HCT116 (cell line): ENCODE data around the gene AKAP3.

Experiments
- CTCF ChIP-seq, 3 experiments: fragments of 200-600 bp in 1 of 3; sonication (generic) in 1 of 3; IDR thresholded peaks in 2 of 3; conservative IDR thresholded peaks in 1 of 3; 2 replicates each; pipeline ENCODE4 v1.5.1; 2012 to 2017; ENCODE audit warnings: low read depth in 2 of 3, low read length in 2 of 3, antibody characterized with exemption in 1 of 3, borderline replicate concordance in 1 of 3, control low read depth in 1 of 3, mild to moderate bottlenecking in 1 of 3, mixed read lengths in 1 of 3, mixed run types in 1 of 3, moderate library complexity in 1 of 3; ENCODE audit not compliant: insufficient read depth in 1 of 3
- EGR1 ChIP-seq: IDR thresholded peaks from 2 replicates; pipeline ENCODE4 v1.6.1; 2012; ENCODE audit warnings: low read depth
- EZH2phosphoT487 ChIP-seq: fragments of 200-600 bp; IDR thresholded peaks from 2 replicates; pipeline ENCODE4 v1.6.1; 2018; ENCODE audit warnings: antibody characterized with exemption, borderline replicate concordance
- POLR2A ChIP-seq: IDR thresholded peaks from 2 replicates; pipeline ENCODE4 v1.7.0; 2011; ENCODE audit warnings: borderline replicate concordance; ENCODE audit not compliant: insufficient read depth, insufficient read length; ENCODE audit errors: extremely low read depth
- POLR2AphosphoS5 ChIP-seq: IDR thresholded peaks from 2 replicates; pipeline ENCODE4 v1.6.1; 2011; ENCODE audit warnings: mild to moderate bottlenecking, low read depth, low read length, moderate library complexity
- RAD21 ChIP-seq: IDR thresholded peaks from 2 replicates; pipeline ENCODE4 v1.6.1; 2012; ENCODE audit warnings: low read depth, mild to moderate bottlenecking
- REST ChIP-seq: IDR thresholded peaks from 2 replicates; pipeline ENCODE4 v1.6.1; 2012; ENCODE audit warnings: low read depth
- SIN3A ChIP-seq: IDR thresholded peaks from 2 replicates; pipeline ENCODE4 v1.6.1; 2012; ENCODE audit warnings: low read depth
- ZFX ChIP-seq: fragments of 450-650 bp; IDR thresholded peaks from 2 replicates; pipeline ENCODE4 v1.6.1; 2017

- TF ChIP-seq CTCF (IDR thresholded peaks at IDR 0.05 in 2 of 3, conservative IDR thresholded peaks at IDR 0.05 in 1 of 3; ENCODE audit: borderline replicate concordance in 1 of 3, insufficient read depth in 1 of 3, low read depth in 2 of 3, low read length in 2 of 3) (no peak), POLR2A (no peak), POLR2AphosphoS5 (no peak), EZH2phosphoT487 (no peak), REST (no peak), RAD21 (no peak), SIN3A (no peak), ZFX (no peak), EGR1 (no peak)
These were observed 62.4 kb downstream of the AKAP3 start for GRCh38 chr12:4586500-4586899.
